ENCODE measurements around the gene DELE1. TPM values are rescaled to one million over a fixed set of nuclear protein-coding genes. Genes with fewer than 3 reads are reported as not detected.

The DELE1 gene
- total and polyA plus RNA-seq, 4 donors: 23.2 to 49.0 (median 40.3) TPM

- Histone ChIP-seq H3K36me3 (ENCODE audit: control insufficient read depth in 4 of 4, insufficient read depth in 3 of 4, low read depth in 1 of 4, low read length in 3 of 4) (peaks cover 15 to 75% (median 52%) of the 10 kb centered on the region in 4 donors), H3K27ac (ENCODE audit: low read depth in 1 of 2, low read length in 2 of 2) (no peak overlapping the region), H3K9ac (ENCODE audit: low read depth in 1 of 2, low read length in 2 of 2) (no peak overlapping the region), H3K4me3 (ENCODE audit: low read depth in 1 of 3, low read length in 3 of 3) (no peak overlapping the region), H3K27me3 (ENCODE audit: control insufficient read depth in 4 of 4, insufficient read depth in 4 of 4, low read length in 3 of 4) (no peaks in the 10 kb centered on the region), H3K4me1 (ENCODE audit: control insufficient read depth in 4 of 4, insufficient read depth in 4 of 4, low read length in 3 of 4) (peaks cover under 1 to 12% (median 6%) of the 10 kb centered on the region in 4 donors), H3K9me3 (ENCODE audit: control insufficient read depth in 4 of 4, low read length in 3 of 4) (no peaks in the 10 kb centered on the region)
- 97% methylated on average over 19 of the region's 19 CpGs for WGBS
- no peak for DNase-seq (ENCODE audit: low spot score)
- no peak for TF ChIP-seq JUND (IDR thresholded peaks at IDR 0.05)
These were observed 5.9 kb downstream of the DELE1 start for GRCh38 chr5:141929398-141930058.

- TF ChIP-seq CTCF (IDR thresholded peaks at IDR 0.05; ENCODE audit: low read depth, low read length, missing input control) (no peak), RAD21 (IDR thresholded peaks at IDR 0.05) (no peak), NR2F2 (IDR thresholded peaks at IDR 0.05) (no peak), YY1 (IDR thresholded peaks at IDR 0.05) (no peak), MAX (IDR thresholded peaks at IDR 0.05) (no peak), FOXA2 (IDR thresholded peaks at IDR 0.05) (no peak), SP1 (IDR thresholded peaks at IDR 0.05) (no peak), GABPA (IDR thresholded peaks at IDR 0.05 in 1 of 2, conservative IDR thresholded peaks at IDR 0.05 in 1 of 2) (no peak), REST (IDR thresholded peaks at IDR 0.05) (no peak), EGR1 (IDR thresholded peaks at IDR 0.05; ENCODE audit: low read depth in 2 of 2) (no peak), FOXA1 (IDR thresholded peaks at IDR 0.05) (no peak), ATF3 (IDR thresholded peaks at IDR 0.05) (no peak)
- H3K9ac ChIP-seq (ENCODE audit: low read depth in 1 of 2, low read length in 2 of 2): no peak overlapping the region
- H3K27ac ChIP-seq (ENCODE audit: low read depth in 1 of 2, low read length in 2 of 2): no peak overlapping the region
- H3K4me3 ChIP-seq (ENCODE audit: low read depth in 1 of 3, low read length in 3 of 3): no peak overlapping the region
- H3K4me1 ChIP-seq (ENCODE audit: control insufficient read depth in 4 of 4, insufficient read depth in 4 of 4, low read length in 3 of 4): peaks cover 0 to 4% (median 0%) of the 10 kb centered on the region in 4 donors
- peaks cover 19 to 88% (median 58%) of the 10 kb centered on the region in 4 donors for H3K36me3 ChIP-seq (ENCODE audit: control insufficient read depth in 4 of 4, insufficient read depth in 3 of 4, low read depth in 1 of 4, low read length in 3 of 4)
- 95% methylated on average over 5 of the region's 5 CpGs for WGBS
- no peak for DNase-seq (ENCODE audit: low spot score)
- H3K27me3 ChIP-seq (ENCODE audit: control insufficient read depth in 4 of 4, insufficient read depth in 4 of 4, low read length in 3 of 4): no peaks in the 10 kb centered on the region
- no peaks in the 10 kb centered on the region for H3K9me3 ChIP-seq (ENCODE audit: control insufficient read depth in 4 of 4, low read length in 3 of 4)
These were observed 8.0 kb downstream of the DELE1 start for GRCh38 chr5:141931694-141932093.

Data from liver (tissue), 9 donors.